Measurements from ENCODE around the gene CNTROB. TPM values are rescaled to one million over a fixed set of nuclear protein-coding genes. Genes with fewer than 3 reads are reported as not detected.

Gene CNTROB
- total and polyA plus RNA-seq, 2 of the 4 experiments (the other 2 are of a cell fraction) = 12.7 to 26.4 TPM

DNA sequence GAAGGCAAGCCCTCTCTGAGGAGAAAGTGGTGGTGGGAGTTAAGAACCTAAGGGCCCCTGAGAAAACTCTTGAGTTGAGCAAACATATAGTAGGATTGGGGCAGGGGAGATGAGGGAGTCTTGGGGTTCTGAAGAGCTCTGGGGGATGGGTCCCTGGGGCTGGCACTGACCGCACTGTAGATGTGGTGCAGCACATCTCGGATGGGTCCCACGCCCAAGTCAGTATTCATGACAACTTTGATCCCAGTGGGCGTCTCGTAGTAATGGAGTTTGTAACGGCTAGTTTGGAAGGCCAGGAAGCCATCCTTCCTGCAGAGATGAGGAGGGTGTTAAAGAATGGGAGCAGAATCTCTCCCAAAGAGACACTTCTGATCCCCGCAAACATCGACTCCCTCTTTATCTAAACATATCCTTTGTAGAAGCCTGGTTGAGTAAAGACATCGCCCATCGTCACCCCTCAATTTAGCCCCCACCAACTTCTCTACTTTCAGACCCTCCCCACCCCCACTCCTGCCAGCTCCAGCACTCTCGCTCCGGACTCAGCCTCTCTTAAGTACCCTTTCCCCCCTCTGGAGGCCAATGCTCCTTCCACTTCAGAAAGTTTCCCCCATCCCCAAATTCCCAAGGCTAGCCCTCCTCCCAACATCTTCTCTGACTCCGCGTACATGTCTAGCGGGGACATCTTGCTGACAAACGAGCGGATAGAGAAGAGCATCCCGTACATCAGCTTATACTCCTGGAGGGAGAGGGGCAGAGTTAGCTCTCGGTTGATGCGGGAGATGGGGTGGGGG is 970 bp upstream of the CNTROB start:
- 0 out of 2 replicates have a peak overlapping the region, but pooled peaks have one; percentile 67 for H3K23ac ChIP-seq (ENCODE audit: low read depth, low read length)
- peaks cover 7% of the 10 kb centered on the region; the same call in 1 of the 2 replicates for H3K4me1 ChIP-seq (ENCODE audit: control insufficient read depth, insufficient read depth, low read length)
- in situ Hi-C loops (cut with MboI; ENCODE audit: low sequenced_read_pairs) (no loop called here), intact Hi-C loops (cut with micrococcal nuclease) (loop anchor here (5.0 kb wide), 2 partner anchors 56 to 126 kb away; no protein-coding TSS in a partner anchor), dilution Hi-C loops (cut with HindIII; ENCODE audit: low sequenced_read_pairs, unreplicated experiment) (no loop called here)
- H3K36me3 ChIP-seq (ENCODE audit: control insufficient read depth, insufficient read depth, low read length) = no peaks in the 10 kb centered on the region
- H2AK5ac ChIP-seq (ENCODE audit: low read depth, low read length) = peak overlapping the region; percentile 99
- no peaks in the 10 kb centered on the region; the same call in 1 of the 2 replicates for H4K20me1 ChIP-seq (ENCODE audit: insufficient read depth, low read length)
- no CpG with 5 or more reads among the region's 20 CpGs for WGBS, 2 experiments (ENCODE audit: extremely low coverage in 2 of 2, insufficient read length in 1 of 2)
- peak overlapping the region; percentile 100 for H2AK9ac ChIP-seq (replicated peaks; ENCODE audit: low read depth, low read length, poor library complexity)
- peak overlapping the region; percentile 87 for H3K9ac ChIP-seq (ENCODE audit: low read depth, low read length)
- peak overlapping the region; percentile 88 for H3K4me3 ChIP-seq (ENCODE audit: insufficient read depth, low read depth, low read length)
- TF ChIP-seq BHLHE40 (IDR thresholded peaks at IDR 0.05; ENCODE audit: low read depth, low read length) (no peak), RAD21 (IDR thresholded peaks at IDR 0.05; ENCODE audit: low read length) (no peak), CEBPB (IDR thresholded peaks at IDR 0.05; ENCODE audit: low read depth, low read length) (no peak), SMC3 (IDR thresholded peaks at IDR 0.05; ENCODE audit: low read depth, low read length) (no peak), MXI1 (IDR thresholded peaks at IDR 0.05; ENCODE audit: borderline replicate concordance, low read depth, low read length) (no peak)
- H2BK15ac ChIP-seq (ENCODE audit: low read depth, low read length) = no peak overlapping the region
- peak overlapping the region; percentile 80 for H4K91ac ChIP-seq (ENCODE audit: insufficient read depth, low read depth, low read length)
- H3K27me3 ChIP-seq (ENCODE audit: control insufficient read depth, insufficient read depth, low read length) = no peaks in the 10 kb centered on the region
- H3K9me3 ChIP-seq (ENCODE audit: control insufficient read depth, insufficient read depth, low read length) = no peaks in the 10 kb centered on the region
- peak overlapping the region; percentile 66 for H3K56ac ChIP-seq (ENCODE audit: extremely low read depth, insufficient read depth, low read length)
- peak overlapping the region; percentile 90 for H3K4me2 ChIP-seq (ENCODE audit: low read depth, low read length)
- peaks cover 38 to 58% of the 10 kb centered on the region in 2 experiments for H3K79me1 ChIP-seq (ENCODE audit: low read depth in 1 of 2, low read length in 2 of 2)
- DNase-seq (no peak), ATAC-seq (ENCODE audit: low read depth) (no peak; the same call in 1 of the 2 replicates)
- H2BK120ac ChIP-seq (ENCODE audit: low read depth, low read length) = no peak overlapping the region
- peak overlapping the region; percentile 96 for H3K4ac ChIP-seq (ENCODE audit: low read depth, low read length)
- H2BK5ac ChIP-seq (ENCODE audit: low read depth, low read length, poor library complexity, severe bottlenecking) = peak overlapping the region; percentile 83
- peak overlapping the region; percentile 97 for H2AFZ ChIP-seq (replicated peaks; ENCODE audit: low read length, poor library complexity)
- H3K18ac ChIP-seq (ENCODE audit: low read depth, low read length) = no peak overlapping the region
- H4K8ac ChIP-seq (ENCODE audit: low read depth in 2 of 2, low read length in 2 of 2) = peak overlapping the region; percentile 86 to 92
- H4K5ac ChIP-seq (ENCODE audit: low read depth, low read length) = peak overlapping the region; percentile 84
- H3K9me1 ChIP-seq (ENCODE audit: insufficient read depth, low read length) = peaks cover 10% of the 10 kb centered on the region
- no peak overlapping the region; the same call in 1 of the 2 replicates for H2BK20ac ChIP-seq (ENCODE audit: low read depth, low read length)
- ChIA-PET POLR2A (ENCODE audit: unreplicated experiment) (interaction anchor here (0.6 to 1.0 kb wide), 2 partner anchors 15 kb away, joined by 6 to 9 read pairs; partner anchors contain the start of gene RNF227), CTCF (no interaction called here)
- peak overlapping the region; percentile 93 for H3K14ac ChIP-seq (replicated peaks; ENCODE audit: low read depth, low read length)
- peak overlapping the region; percentile 84 for H3K27ac ChIP-seq (ENCODE audit: insufficient read depth, low read length)
- BruUV-seq (replicated peaks) = TSS peak; percentile 98
